ENCODE data around the gene ZDHHC18. TPM values are rescaled to one million over a fixed set of nuclear protein-coding genes. Genes with fewer than 3 reads are reported as not detected.

The ZDHHC18 gene
- total RNA-seq, 1 experiment from 2014 or later, result 21.3 TPM

GRCh38 chr1:26791148-26791547 lies 35.3 kb upstream of the ZDHHC18 start:
- Mint-ChIP-seq H3K27ac (ENCODE audit: unreplicated experiment) (no peak overlapping the region), H3K27me3 (ENCODE audit: insufficient read depth, unreplicated experiment) (no peaks in the 10 kb centered on the region)

GRCh38 chr1:26791626-26792025 lies 34.9 kb upstream of the ZDHHC18 start:
- Mint-ChIP-seq H3K27ac (ENCODE audit: unreplicated experiment) (no peak overlapping the region), H3K9me3 (ENCODE audit: unreplicated experiment) (no peaks in the 10 kb centered on the region), H3K36me3 (ENCODE audit: insufficient read depth, unreplicated experiment) (peaks cover 37% of the 10 kb centered on the region), H3K4me1 (ENCODE audit: low read depth, unreplicated experiment) (peaks cover 9% of the 10 kb centered on the region), H3K4me3 (ENCODE audit: unreplicated experiment) (no peak overlapping the region), H3K27me3 (ENCODE audit: insufficient read depth, unreplicated experiment) (no peaks in the 10 kb centered on the region)
- no peak for TF ChIP-seq CTCF (IDR thresholded peaks at IDR 0.05; ENCODE audit: insufficient read depth in 1 of 2, low read depth in 1 of 2, low read length in 1 of 2, severe bottlenecking in 1 of 2, unreplicated experiment in 1 of 2)
- Histone ChIP-seq H3K27me3 (replicated peaks; ENCODE audit: control insufficient read depth, insufficient read depth, low read length) (no peaks in the 10 kb centered on the region), H3K4me1 (peaks cover 7% of the 10 kb centered on the region), H3K4me3 (ENCODE audit: low read depth, low read length) (no peak overlapping the region), H3K36me3 (ENCODE audit: control insufficient read depth, insufficient read depth, low read length) (no peaks in the 10 kb centered on the region), H3K9me3 (no peaks in the 10 kb centered on the region)
- no TSS peak for BruUV-seq (replicated peaks)
- ChIA-PET CTCF (no interaction called here), POLR2A (no interaction called here)
- intact Hi-C loops (cut with micrococcal nuclease; ENCODE audit: unreplicated experiment), result no loop called here
- DNase-seq, result no peak

More at GRCh38 chr1:26791148-26791547, 35.3 kb upstream of the ZDHHC18 start:
- Histone ChIP-seq H3K36me3 (ENCODE audit: control insufficient read depth, insufficient read depth, low read length) (no peaks in the 10 kb centered on the region), H3K9me3 (no peaks in the 10 kb centered on the region), H3K4me1 (peaks cover 11% of the 10 kb centered on the region), H3K4me3 (ENCODE audit: low read depth, low read length) (no peak overlapping the region), H3K27me3 (replicated peaks; ENCODE audit: control insufficient read depth, insufficient read depth, low read length) (no peaks in the 10 kb centered on the region)
- Mint-ChIP-seq H3K4me1 (ENCODE audit: low read depth, unreplicated experiment) (peaks cover 13% of the 10 kb centered on the region), H3K9me3 (ENCODE audit: unreplicated experiment) (no peaks in the 10 kb centered on the region), H3K4me3 (ENCODE audit: unreplicated experiment) (no peak overlapping the region), H3K36me3 (ENCODE audit: insufficient read depth, unreplicated experiment) (peaks cover 37% of the 10 kb centered on the region)
- no TSS peak for BruUV-seq (replicated peaks)
- ChIA-PET CTCF (interaction anchor here (1.3 kb wide), 1 partner anchor 114 kb away, joined by 5 read pairs; no protein-coding TSS in a partner anchor), POLR2A (no interaction called here)
- no peak for TF ChIP-seq CTCF (IDR thresholded peaks at IDR 0.05; ENCODE audit: insufficient read depth in 1 of 2, low read depth in 1 of 2, low read length in 1 of 2, severe bottlenecking in 1 of 2, unreplicated experiment in 1 of 2)
- intact Hi-C loops (cut with micrococcal nuclease; ENCODE audit: unreplicated experiment), result no loop called here
- DNase-seq, result no peak

- H3K27me3 Mint-ChIP-seq (ENCODE audit: insufficient read depth, unreplicated experiment), result no peaks in the 10 kb centered on the region
- Histone ChIP-seq H3K36me3 (ENCODE audit: control insufficient read depth, insufficient read depth, low read length) (no peaks in the 10 kb centered on the region), H3K27me3 (replicated peaks; ENCODE audit: control insufficient read depth, insufficient read depth, low read length) (no peaks in the 10 kb centered on the region), H3K9me3 (no peaks in the 10 kb centered on the region), H3K4me3 (ENCODE audit: low read depth, low read length) (no peak overlapping the region), H3K4me1 (no peaks in the 10 kb centered on the region)
- TF ChIP-seq CTCF (IDR thresholded peaks at IDR 0.05; ENCODE audit: insufficient read depth in 1 of 2, low read depth in 1 of 2, low read length in 1 of 2, severe bottlenecking in 1 of 2, unreplicated experiment in 1 of 2), result no peak
- peaks cover 9% of the 10 kb centered on the region for H3K4me1 Mint-ChIP-seq (ENCODE audit: low read depth, unreplicated experiment)
- H3K36me3 Mint-ChIP-seq (ENCODE audit: insufficient read depth, unreplicated experiment), result peaks cover 24% of the 10 kb centered on the region
- no peaks in the 10 kb centered on the region for H3K9me3 Mint-ChIP-seq (ENCODE audit: unreplicated experiment)
- CTCF ChIA-PET, result no interaction called here
- DNase-seq, result no peak
- intact Hi-C loops (cut with micrococcal nuclease; ENCODE audit: unreplicated experiment), result no loop called here
- BruUV-seq (replicated peaks), result no TSS peak
- no peak overlapping the region for H3K27ac Mint-ChIP-seq (ENCODE audit: unreplicated experiment)
- POLR2A ChIA-PET, result no interaction called here
- no peak overlapping the region for H3K4me3 Mint-ChIP-seq (ENCODE audit: unreplicated experiment)
Measured at GRCh38 chr1:26792924-26793323, 33.6 kb upstream of the ZDHHC18 start.
